HL-60 (cell line): Measurements from ENCODE around the gene USP47.

Experiments
- DNase-seq, 2 experiments: peaks; one replicate each; pipeline ENCODE4 v3.0.0-alpha.2; 2010 to 2020; ENCODE audit warnings: low read depth in 1 of 2, low spot score in 1 of 2
- H3K27ac ChIP-seq: fragments of 250-450 bp; sonication (Bioruptor Pico); replicated peaks from 2 replicates; pipeline ENCODE4 v1.5.1; 2020; ENCODE audit warnings: mild to moderate bottlenecking, moderate library complexity
- H3K27me3 ChIP-seq: fragments of 250-450 bp; sonication (Bioruptor Pico); 2 replicates; pipeline ENCODE4 v1.5.1; 2021; ENCODE audit warnings: mild to moderate bottlenecking, moderate library complexity; ENCODE audit not compliant: insufficient read depth, poor library complexity, severe bottlenecking
- H3K4me3 ChIP-seq: replicated peaks from 2 replicates; pipeline ENCODE4 v1.5.1; 2011; ENCODE audit warnings: mild to moderate bottlenecking, control low read depth, low read length; ENCODE audit not compliant: insufficient read depth
- CTCF ChIP-seq: IDR thresholded peaks from one replicate; pipeline ENCODE4 v1.5.1; 2011; ENCODE audit warnings: low read length, control low read depth, inconsistent platforms; ENCODE audit not compliant: insufficient read depth
- GABPA ChIP-seq: IDR thresholded peaks from 2 replicates; pipeline ENCODE4 v1.6.1; 2012; ENCODE audit warnings: low read depth
- POLR2AphosphoS5 ChIP-seq: IDR thresholded peaks from 2 replicates; pipeline ENCODE4 v1.6.1; 2012; ENCODE audit warnings: low read depth
- REST ChIP-seq: IDR thresholded peaks from 2 replicates; pipeline ENCODE4 v1.6.1; 2012; ENCODE audit warnings: low read depth; ENCODE audit not compliant: insufficient replicate concordance
- SPI1 ChIP-seq: IDR thresholded peaks from 2 replicates; pipeline ENCODE4 v1.6.1; 2012; ENCODE audit warnings: low read depth, mild to moderate bottlenecking, borderline replicate concordance

USP47 gene

GRCh38 chr11:11988681-11989261 lies 147.0 kb downstream of the USP47 start:
- DNase-seq: no peak
- no peak overlapping the region for H3K4me3 ChIP-seq

GRCh38 chr11:11989774-11990744 lies 148.3 kb downstream of the USP47 start:
- no peak for DNase-seq
- Histone ChIP-seq H3K4me3 (no peak overlapping the region), H3K27me3 (no peaks in the 10 kb centered on the region), H3K27ac (no peak overlapping the region)
- no peak for TF ChIP-seq GABPA
- TF ChIP-seq REST: no peak
- TF ChIP-seq SPI1: no peak
- TF ChIP-seq POLR2AphosphoS5: no peak
- TF ChIP-seq CTCF: no peak

More at GRCh38 chr11:11988681-11989261, 147.0 kb downstream of the USP47 start:
- TF ChIP-seq REST (no peak), POLR2AphosphoS5 (no peak), GABPA (no peak)
- H3K27ac ChIP-seq: no peak overlapping the region
- H3K27me3 ChIP-seq: no peaks in the 10 kb centered on the region

GRCh38 chr11:11992257-11993212 lies 150.8 kb downstream of the USP47 start:
- no peak for TF ChIP-seq REST
- TF ChIP-seq SPI1: no peak
- TF ChIP-seq CTCF: no peak
- TF ChIP-seq POLR2AphosphoS5: no peak
- H3K27ac ChIP-seq: no peak overlapping the region
- no peak overlapping the region for H3K4me3 ChIP-seq
- DNase-seq: no peak
- H3K27me3 ChIP-seq: no peaks in the 10 kb centered on the region
